GM18951 (cell line): ENCODE data around the gene DNAJC22.

ENCODE experiments used
- POLR2A ChIP-seq: IDR thresholded peaks from 4 replicates; pipeline ENCODE4 v1.6.1; 2011; ENCODE audit warnings: mild to moderate bottlenecking; ENCODE audit not compliant: insufficient read length, insufficient read depth; ENCODE audit errors: extremely low read depth
- in situ Hi-C: fragments of 300-500 bp; cut with MboI; formaldehyde crosslinking; loops from one replicate; pipeline ENCODE4 v1.12.0; 2022; ENCODE audit warnings: low sequenced_read_pairs, mixed read lengths, inconsistent platforms; ENCODE audit not compliant: unreplicated experiment

DNAJC22 gene

GRCh38 chr12:49400304-49400703 lies 53.6 kb downstream of the DNAJC22 start:
- in situ Hi-C loops, result no loop called here
- no peak for TF ChIP-seq POLR2A
